AG09309 (cell line): Measurements from ENCODE around the gene PTPRN2.

Source experiments
- DNase-seq: peaks from one replicate; pipeline ENCODE4 v3.0.0-alpha.2; 2010; ENCODE audit warnings: low read depth
- H3K4me3 ChIP-seq: 2 replicates; pipeline ENCODE4 v1.5.1; 2011; ENCODE audit warnings: mild to moderate bottlenecking, low read depth, low read length, moderate library complexity; ENCODE audit not compliant: control insufficient read depth
- TF ChIP-seq, protein P1 (sequence below): IDR thresholded peaks from 2 replicates; pipeline ENCODE4 v1.5.1; 2011; ENCODE audit warnings: mild to moderate bottlenecking, low read depth, low read length, inconsistent platforms; ENCODE audit not compliant: insufficient read depth, control insufficient read depth; ENCODE audit errors: missing control alignments

Gene PTPRN2

DNA sequence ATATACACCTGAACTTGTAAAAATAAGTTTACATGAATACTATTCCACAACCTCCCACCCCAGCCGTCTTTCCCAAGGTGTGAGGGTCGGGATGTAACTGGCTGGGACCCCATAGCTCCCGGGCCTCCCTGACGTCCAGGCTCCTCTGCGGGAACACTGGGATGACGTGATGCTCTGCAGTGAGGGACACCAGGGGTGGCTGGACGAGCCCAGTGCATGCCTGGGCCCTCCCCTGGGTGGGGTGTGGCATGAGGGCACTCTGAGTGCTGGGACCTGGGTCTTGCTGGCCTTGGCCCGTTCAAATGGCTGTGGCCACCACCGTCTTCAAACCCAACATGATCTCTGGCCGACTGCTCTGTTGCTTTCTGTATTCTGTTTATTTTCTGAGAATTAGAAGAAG is 1068.4 kb downstream of the PTPRN2 start:
- TF ChIP-seq, protein P1, sequence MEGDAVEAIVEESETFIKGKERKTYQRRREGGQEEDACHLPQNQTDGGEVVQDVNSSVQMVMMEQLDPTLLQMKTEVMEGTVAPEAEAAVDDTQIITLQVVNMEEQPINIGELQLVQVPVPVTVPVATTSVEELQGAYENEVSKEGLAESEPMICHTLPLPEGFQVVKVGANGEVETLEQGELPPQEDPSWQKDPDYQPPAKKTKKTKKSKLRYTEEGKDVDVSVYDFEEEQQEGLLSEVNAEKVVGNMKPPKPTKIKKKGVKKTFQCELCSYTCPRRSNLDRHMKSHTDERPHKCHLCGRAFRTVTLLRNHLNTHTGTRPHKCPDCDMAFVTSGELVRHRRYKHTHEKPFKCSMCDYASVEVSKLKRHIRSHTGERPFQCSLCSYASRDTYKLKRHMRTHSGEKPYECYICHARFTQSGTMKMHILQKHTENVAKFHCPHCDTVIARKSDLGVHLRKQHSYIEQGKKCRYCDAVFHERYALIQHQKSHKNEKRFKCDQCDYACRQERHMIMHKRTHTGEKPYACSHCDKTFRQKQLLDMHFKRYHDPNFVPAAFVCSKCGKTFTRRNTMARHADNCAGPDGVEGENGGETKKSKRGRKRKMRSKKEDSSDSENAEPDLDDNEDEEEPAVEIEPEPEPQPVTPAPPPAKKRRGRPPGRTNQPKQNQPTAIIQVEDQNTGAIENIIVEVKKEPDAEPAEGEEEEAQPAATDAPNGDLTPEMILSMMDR = no peak
- H3K4me3 ChIP-seq = no peak overlapping the region
- DNase-seq = no peak

DNA sequence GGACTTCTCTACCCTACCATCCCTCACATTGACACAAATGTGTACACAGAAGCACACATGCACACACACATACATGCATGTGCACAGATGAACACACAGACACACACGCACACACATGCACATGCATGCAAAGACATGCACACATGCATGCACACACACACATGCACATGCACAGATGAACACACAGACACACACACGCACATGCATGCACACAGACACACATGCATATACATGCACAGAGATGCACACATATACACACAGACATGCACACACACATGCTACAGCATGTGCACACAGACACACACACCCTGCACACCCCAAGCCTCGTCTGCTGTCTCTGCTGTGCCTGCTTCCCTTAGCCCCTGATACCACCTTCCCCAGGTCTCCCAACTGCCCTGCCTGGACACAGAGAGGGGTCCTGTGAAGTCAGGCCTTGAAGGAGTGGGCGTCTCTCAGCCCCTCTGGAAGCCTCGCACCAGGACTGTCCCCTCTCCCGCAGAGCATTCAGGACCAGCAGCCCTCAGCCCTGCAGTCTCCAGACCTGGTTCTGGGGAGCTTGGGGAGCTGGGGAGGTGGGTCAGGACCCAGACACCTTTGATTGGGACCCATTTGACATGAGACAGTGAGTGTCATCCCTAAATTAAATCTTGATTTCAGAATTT is 1069.0 kb downstream of the PTPRN2 start:
- DNase-seq = no peak
- no peak overlapping the region for H3K4me3 ChIP-seq
- TF ChIP-seq, protein P1 = no peak

DNA sequence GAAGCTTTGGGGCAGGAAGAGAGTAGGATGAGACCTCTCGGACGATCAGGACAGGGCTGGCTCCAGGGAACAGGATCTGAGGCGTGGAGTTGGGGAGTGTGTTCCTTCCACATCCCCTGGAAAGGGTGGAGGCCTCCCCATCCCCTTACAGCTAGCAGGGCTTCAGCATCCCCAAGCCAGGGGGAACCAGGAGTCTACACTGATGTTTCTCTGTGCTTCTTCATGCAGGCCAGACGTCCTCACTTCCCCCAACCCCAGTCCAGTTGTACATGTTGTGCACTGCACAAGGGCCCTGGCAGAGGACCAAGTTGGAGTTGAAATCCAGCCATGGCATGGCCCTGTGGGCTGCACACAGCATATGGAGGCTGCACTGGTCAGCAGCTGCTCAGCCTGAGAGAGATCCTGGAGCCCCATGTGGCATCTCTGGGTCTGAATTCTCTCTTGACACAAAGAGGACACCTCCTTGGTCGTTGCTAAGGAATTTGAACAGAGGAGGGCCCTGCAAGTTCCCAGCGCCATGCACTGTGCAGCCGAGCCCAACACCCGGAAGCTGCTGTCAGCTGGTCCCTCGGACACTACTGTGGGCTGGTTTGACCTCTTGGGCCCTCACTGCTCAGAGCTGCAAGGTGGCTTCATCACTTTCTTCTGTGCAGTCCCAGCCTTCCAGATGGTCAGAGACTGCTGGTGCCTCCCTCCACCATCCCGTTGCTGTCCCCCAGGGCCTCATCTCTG is 1069.7 kb downstream of the PTPRN2 start:
- H3K4me3 ChIP-seq = no peak overlapping the region
- no peak for DNase-seq
- TF ChIP-seq, protein P1 = no peak

DNA sequence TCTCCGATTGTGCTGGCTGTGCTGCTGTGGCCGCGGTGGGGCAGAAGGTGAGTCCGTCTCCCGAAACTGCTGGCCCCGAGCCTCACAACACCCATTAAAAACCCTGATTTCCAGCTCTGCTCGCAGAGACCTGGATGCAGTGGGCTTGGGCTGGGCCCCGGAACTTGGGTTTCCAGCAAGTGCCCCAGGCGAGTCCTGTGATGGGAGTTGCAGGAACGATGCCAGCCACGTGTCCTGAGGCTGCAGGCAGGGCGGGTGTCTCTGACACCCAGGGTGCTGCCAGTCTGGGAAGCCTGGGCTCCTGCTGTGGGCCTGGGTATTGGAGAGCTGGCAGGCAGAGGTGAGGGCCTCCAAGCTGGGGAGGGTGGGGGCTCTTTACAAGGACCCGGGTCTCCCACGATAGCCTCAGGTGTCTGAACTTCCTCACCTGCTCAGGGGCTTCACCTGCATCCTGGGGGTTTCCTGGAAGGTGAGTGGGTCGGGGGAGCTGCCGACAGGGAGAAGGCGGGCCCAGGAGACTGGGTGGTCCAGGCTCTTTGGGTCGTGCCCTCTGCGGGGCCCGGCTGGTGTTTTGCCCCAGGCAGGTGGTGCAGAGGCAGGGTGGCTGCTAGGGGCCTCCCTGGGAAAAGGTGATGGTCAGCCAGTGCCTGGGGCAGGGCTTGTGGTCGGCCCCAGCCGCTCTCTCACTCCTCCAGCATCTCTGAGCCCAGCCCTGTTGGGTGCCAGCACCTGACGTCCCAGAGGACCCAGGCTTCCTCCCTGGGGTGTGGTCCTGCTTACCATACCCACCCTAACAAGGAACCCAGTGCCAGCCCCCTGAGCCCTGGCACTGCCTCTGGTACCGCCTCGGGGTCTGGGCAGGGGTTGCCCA is 1070.5 kb downstream of the PTPRN2 start:
- TF ChIP-seq, protein P1 = no peak
- H3K4me3 ChIP-seq = no peak overlapping the region
- no peak for DNase-seq

DNA sequence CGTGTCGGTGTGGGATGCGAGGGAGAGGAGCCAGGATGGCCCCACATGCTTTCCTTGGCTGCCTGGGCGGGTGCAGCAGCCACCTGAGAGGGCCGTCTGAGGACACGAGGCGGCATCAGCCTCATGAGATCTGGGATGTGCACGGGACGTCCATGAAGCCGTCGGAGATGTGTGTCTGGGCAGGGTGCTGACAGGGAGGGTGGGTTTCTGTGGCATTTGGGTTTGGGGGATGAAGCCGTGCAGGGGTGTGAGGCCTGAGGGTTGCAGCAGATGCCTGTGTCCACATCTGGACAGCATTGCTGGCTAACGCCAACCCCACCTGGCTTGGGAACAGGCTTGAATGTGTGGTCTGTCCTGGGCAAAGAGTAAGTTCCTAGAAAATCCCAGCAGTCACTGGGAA is 1071.3 kb downstream of the PTPRN2 start:
- TF ChIP-seq, protein P1 = no peak
- no peak overlapping the region for H3K4me3 ChIP-seq
- DNase-seq = no peak

DNA sequence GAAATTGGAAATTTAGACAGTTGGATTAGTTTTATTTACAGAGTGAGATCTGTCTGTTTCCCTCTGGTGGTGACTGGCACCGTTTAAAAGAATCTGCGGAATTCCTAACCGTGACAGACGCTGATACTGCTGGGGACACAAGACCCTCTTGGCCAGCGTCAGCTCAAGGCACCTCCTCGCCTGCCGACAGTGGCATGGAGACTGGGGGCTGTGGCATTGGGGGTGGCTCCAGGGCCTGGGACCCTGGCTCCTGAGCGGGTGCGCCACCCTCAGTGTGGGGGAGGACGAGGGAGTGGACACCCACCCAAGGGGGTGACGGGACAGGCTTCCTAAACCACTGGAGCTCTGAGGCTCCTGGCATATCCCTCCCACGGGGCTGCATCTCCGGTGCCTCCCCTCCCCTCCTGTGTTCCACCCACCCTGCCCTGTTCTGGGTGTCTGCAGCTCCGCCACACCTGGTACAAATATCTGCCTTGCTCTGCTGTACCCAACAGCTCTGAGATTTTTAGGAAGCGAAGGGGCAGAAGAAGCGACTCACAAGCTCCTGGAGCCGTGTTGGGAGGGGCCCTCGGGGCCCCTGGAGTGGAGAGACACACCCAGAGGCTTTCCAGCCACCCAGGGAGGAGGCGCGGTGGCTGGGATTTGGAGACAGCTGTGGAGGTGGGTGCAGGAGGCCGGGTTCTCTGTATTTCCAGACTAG is 1072.1 kb downstream of the PTPRN2 start:
- TF ChIP-seq, protein P1 = no peak
- no peak overlapping the region for H3K4me3 ChIP-seq
- DNase-seq = no peak
